Lower leg skin (tissue), 4 donors: ENCODE measurements around the gene TIMP2. TPM values are rescaled to one million over a fixed set of nuclear protein-coding genes. Genes with fewer than 3 reads are reported as not detected.

Experiments used
- DNase-seq, 2 donors: peaks; one replicate each; pipeline ENCODE4 v3.0.0-alpha.2; 2019; ENCODE audit warnings: low spot score in 2 of 2
- H3K4me3 ChIP-seq: fragments of 200-600 bp; sonication (generic); 2 replicates; pipeline ENCODE4 v1.5.1; 2017; ENCODE audit warnings: mild to moderate bottlenecking, low read depth; ENCODE audit not compliant: poor library complexity, severe bottlenecking
- POLR2A ChIP-seq, 2 donors: fragments of 450-650 bp; IDR thresholded peaks; one replicate each; pipeline ENCODE4 v1.6.1; 2016 to 2017; ENCODE audit warnings: antibody characterized with exemption in 2 of 2, mild to moderate bottlenecking in 1 of 2, moderate library complexity in 1 of 2
- WGBS, 2 donors: methylation state at CpG; one replicate each; pipeline ENCODE4 v1.1.5; 2018; 5-methylcytosine and 5-hydroxymethylcytosine counted together
- intact Hi-C: fragments of 100-400 bp; cut with DNase I; formaldehyde crosslinking; loops from one replicate; pipeline ENCODE4 v1.15.0; 2023; ENCODE audit warnings: low total_unique reads
- total RNA-seq, 4 donors: library from RNA; depleted of rRNA; stranded (reverse); fragments of >200 nt; gene quantifications; one replicate each; pipeline ENCODE4 v1.1.0, GENCODE V29; 2016
- TF ChIP-seq, protein P1 (sequence below), 3 donors: fragments of 450-650 bp; IDR thresholded peaks; one replicate each; pipeline ENCODE4 v1.5.1; 2016; ENCODE audit warnings: antibody characterized with exemption in 3 of 3, mild to moderate bottlenecking in 3 of 3, moderate library complexity in 2 of 3

TIMP2 gene
- total RNA-seq, 4 donors from 2014 or later: 69.7 to 203 (median 94.8) TPM

DNA sequence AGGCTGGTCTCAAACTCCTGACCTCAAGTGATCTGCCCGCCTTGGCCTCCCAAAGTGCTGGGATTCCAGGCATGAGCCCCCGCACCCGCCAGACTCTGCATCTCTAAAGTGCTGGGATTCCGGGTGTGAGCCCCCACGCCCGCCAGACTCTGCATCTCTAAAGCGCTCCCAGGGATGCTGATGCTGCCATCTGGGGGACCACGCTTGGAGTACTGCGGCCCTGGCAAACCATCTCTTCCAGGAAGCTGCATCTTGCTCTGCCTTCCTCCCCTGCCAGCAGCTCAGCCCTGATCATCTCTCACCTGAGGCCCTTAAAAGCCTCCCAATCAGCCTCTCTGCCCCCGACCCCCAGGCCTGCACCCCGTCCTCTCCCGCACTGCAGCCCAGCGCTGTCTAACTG lies 26.2 kb downstream of the TIMP2 start:
- WGBS, 2 donors: 90% methylated on average over 10 to 13 of the region's 13 CpGs
- no peak for DNase-seq
- intact Hi-C loops: no loop called here
- no peak overlapping the region for H3K4me3 ChIP-seq
- TF ChIP-seq, protein P1, sequence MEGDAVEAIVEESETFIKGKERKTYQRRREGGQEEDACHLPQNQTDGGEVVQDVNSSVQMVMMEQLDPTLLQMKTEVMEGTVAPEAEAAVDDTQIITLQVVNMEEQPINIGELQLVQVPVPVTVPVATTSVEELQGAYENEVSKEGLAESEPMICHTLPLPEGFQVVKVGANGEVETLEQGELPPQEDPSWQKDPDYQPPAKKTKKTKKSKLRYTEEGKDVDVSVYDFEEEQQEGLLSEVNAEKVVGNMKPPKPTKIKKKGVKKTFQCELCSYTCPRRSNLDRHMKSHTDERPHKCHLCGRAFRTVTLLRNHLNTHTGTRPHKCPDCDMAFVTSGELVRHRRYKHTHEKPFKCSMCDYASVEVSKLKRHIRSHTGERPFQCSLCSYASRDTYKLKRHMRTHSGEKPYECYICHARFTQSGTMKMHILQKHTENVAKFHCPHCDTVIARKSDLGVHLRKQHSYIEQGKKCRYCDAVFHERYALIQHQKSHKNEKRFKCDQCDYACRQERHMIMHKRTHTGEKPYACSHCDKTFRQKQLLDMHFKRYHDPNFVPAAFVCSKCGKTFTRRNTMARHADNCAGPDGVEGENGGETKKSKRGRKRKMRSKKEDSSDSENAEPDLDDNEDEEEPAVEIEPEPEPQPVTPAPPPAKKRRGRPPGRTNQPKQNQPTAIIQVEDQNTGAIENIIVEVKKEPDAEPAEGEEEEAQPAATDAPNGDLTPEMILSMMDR (IDR thresholded peaks at IDR 0.05): no peak
- TF ChIP-seq POLR2A (IDR thresholded peaks at IDR 0.05): no peak

DNA sequence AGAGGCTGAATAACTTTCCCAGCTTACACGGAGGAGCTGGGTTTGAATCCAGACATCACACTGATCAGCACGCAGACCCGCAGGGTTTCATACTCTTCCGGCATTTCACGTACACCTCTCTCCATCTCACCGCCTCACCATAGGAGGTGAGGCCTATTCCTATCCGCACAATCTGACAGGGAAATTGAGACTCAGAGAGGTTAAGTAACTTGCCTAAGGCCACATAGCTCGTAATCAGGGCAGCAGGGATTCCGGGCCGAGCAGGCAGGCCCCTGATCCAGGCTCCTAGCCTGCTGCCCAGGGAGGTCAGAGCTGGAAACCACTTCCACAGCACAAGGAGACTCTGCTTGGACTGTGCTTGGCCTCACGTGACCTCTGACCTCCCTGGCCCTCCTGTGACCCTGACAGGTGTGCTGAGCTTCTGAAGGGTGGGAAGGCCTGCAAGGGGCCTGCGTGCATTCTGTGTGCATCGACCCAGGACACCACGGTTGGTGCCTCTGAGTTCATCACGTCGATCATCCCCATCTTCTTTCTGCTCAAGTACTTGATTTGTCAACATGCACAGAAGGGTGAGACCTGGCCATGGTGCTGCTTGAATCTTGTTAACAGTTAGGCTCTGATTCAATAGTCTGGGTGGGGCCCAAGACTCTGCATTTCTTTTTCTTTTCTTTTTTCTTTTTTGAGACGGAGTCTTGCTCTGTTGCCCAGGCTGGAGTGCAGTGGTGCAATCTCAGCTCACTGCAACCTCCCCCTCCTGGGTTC lies 26.9 kb downstream of the TIMP2 start:
- H3K4me3 ChIP-seq: no peak overlapping the region
- intact Hi-C loops: no loop called here
- 77 to 78% methylated on average over 17 of the region's 17 CpGs for WGBS, 2 donors
- no peak for DNase-seq
- TF ChIP-seq, protein P1 (IDR thresholded peaks at IDR 0.05): no peak
- no peak for TF ChIP-seq POLR2A (IDR thresholded peaks at IDR 0.05)

DNA sequence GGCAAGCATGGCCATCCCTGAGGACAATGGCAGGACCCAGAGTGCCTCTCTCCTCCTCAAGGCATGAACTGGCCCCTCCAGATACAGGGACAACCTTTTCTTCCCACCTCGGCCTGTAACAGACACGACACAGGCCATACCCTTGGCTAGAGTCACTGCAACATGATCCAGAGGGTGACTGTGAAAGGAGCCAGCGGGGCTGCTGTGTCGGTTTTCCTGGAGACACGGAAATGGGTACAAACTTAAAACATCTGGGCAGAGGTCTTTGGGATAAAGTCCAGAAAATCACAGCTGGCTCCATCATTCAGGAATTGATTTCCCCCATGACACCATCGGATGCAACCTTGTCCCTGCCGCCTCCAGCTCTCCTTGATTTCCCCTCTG lies 27.5 kb downstream of the TIMP2 start:
- WGBS, 2 donors: 65 to 78% methylated on average over 7 of the region's 7 CpGs
- DNase-seq: no peak
- intact Hi-C loops: no loop called here
- no peak for TF ChIP-seq POLR2A (IDR thresholded peaks at IDR 0.05)
- TF ChIP-seq, protein P1 (IDR thresholded peaks at IDR 0.05): no peak
- no peak overlapping the region for H3K4me3 ChIP-seq

DNA sequence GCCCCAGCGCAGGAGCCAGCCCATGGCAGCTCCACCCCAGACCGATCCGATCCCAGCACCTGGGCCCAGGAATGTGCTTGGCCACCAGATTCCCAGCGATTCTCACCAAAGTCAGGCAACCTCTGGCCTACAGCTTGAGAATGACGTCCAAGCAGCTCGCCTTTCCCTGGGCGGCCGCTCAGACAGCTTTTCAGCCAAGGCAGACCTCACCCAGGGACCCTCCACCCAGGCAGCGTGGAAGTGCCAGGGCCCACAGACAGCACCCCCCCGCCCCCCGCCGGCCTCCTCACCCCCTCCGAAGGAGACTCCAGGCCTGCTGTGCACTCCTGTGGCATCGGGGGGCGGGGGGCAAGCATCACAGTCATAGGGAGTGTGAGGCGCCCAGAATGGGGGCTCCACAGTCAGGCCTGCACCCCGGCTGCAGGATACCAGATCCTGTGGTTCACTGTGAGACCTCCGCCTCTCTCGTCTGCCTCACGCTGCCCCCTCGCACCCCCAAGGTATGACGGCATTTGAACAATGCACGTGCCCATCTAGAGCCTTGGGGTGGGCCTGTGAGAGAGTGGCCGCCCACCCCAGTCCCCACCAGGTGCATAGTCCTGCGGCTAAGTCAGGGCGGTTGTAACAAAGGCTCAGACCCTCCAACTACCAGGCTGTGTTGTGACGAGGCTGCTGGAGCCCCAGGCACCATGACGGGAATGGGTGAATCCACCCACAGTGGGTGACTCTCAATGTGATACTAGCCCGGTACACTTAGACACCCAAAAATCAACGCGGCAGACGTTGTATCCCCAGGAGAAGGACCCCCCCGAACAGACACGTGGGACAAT lies 28.1 kb downstream of the TIMP2 start:
- no peak overlapping the region for H3K4me3 ChIP-seq
- DNase-seq: no peak
- no peak for TF ChIP-seq POLR2A (IDR thresholded peaks at IDR 0.05)
- TF ChIP-seq, protein P1 (IDR thresholded peaks at IDR 0.05): no peak
- intact Hi-C loops: no loop called here
- WGBS, 2 donors: 78 to 84% methylated on average over 31 to 32 of the region's 34 CpGs

DNA sequence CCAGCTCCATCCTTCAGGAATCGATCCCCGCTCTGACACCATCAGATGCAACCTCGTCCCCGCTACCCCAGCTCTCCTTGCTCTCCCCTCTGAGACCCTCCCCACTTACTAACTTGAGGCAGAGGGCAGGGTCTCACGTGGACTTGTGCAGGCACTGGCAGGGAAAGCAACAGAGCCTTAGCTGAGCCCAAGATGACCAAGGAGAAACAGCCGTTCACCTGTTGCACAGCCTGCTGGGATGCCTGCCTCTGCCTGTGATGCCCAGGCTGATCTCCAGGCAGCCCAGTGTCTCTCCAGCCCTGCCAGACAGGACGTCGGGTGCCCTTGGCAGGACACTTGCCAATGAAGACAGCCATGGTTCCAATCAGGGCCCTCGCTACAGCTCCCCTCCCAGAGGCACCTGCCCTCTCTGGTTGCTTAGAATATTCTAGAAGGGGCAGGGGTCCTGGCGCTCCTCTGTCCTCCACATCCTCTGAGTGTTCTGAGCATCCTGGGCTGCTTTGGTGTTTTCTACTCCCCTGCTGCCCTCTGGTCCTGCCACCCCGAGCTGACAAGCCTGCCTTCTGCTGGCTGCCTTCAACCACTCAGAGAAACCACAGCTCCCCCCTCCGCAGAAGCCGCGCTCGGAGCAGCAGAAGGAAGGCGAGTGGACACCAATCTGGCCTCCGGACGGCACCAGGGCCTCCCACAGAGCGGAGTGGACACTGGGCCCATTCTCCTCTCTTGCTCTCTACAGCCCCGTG lies 28.9 kb downstream of the TIMP2 start:
- 75 to 79% methylated on average over 20 of the region's 20 CpGs for WGBS, 2 donors
- TF ChIP-seq POLR2A (IDR thresholded peaks at IDR 0.05): no peak
- TF ChIP-seq, protein P1 (IDR thresholded peaks at IDR 0.05): no peak
- no peak for DNase-seq
- intact Hi-C loops: no loop called here
- no peak overlapping the region for H3K4me3 ChIP-seq
